RWPE2 (cell line): Measurements from ENCODE around the gene SERTM1.

Experiments used
- ATAC-seq: fragments of 200-7000 bp; cut with Tn5 transposase; 3 replicates; pipeline ENCODE4 v1.9.1; 2021; ENCODE audit warnings: low read depth
- DNase-seq: peaks from one replicate; pipeline ENCODE4 v3.0.0-alpha.2; 2020; ENCODE audit warnings: low spot score
- H3K27ac ChIP-seq: fragments of 450-650 bp; 2 replicates; pipeline ENCODE4 v1.5.1; 2017; ENCODE audit warnings: mild to moderate bottlenecking; ENCODE audit not compliant: poor library complexity, severe bottlenecking
- H3K27me3 ChIP-seq: fragments of 250-450 bp; sonication (Bioruptor Pico); 2 replicates; pipeline ENCODE4 v1.5.1; 2021; ENCODE audit warnings: mild to moderate bottlenecking, moderate library complexity; ENCODE audit not compliant: insufficient read depth, poor library complexity, severe bottlenecking
- H3K36me3 ChIP-seq: fragments of 250-450 bp; sonication (Bioruptor Pico); 2 replicates; pipeline ENCODE4 v1.5.1; 2020; ENCODE audit warnings: low read depth, mild to moderate bottlenecking, moderate library complexity
- H3K4me1 ChIP-seq: fragments of 250-450 bp; sonication (Bioruptor Pico); 2 replicates; pipeline ENCODE4 v1.5.1; 2021; ENCODE audit warnings: mild to moderate bottlenecking, moderate library complexity; ENCODE audit not compliant: insufficient read depth, poor library complexity, severe bottlenecking
- H3K4me3 ChIP-seq: fragments of 250-450 bp; sonication (Bioruptor Pico); 2 replicates; pipeline ENCODE4 v1.5.1; 2021; ENCODE audit warnings: mild to moderate bottlenecking, moderate library complexity; ENCODE audit not compliant: severe bottlenecking
- H3K9me3 ChIP-seq: fragments of 250-450 bp; sonication (Bioruptor Pico); 2 replicates; pipeline ENCODE4 v1.5.1; 2021; ENCODE audit warnings: mild to moderate bottlenecking, moderate library complexity; ENCODE audit not compliant: severe bottlenecking
- TF ChIP-seq, protein P1 (sequence below): fragments of 450-650 bp; IDR thresholded peaks from one replicate; pipeline ENCODE4 v1.5.1; 2017; ENCODE audit warnings: mild to moderate bottlenecking, moderate library complexity; ENCODE audit not compliant: poor library complexity, severe bottlenecking

SERTM1 gene

DNA sequence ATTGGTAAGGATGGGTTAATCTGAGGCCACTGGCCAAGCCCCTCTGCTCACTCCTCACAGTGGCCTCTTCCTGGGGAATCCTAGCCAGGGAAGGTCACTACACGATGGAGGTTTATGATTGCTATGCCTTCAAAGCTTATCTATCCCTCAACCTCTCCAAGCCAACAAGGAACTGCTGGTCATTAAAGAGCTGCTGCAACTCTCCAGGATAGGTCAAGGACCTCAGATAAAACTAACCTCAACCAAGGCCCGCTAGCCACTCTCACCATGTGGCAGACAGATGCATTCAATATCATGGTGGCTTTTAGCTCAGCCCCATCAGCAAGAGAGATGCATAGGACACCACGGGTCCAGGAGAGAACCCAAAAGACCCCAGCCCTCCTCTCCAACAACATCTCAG is 71.6 kb downstream of the SERTM1 start:
- Histone ChIP-seq H3K36me3 (no peaks in the 10 kb centered on the region), H3K4me3 (no peak overlapping the region), H3K27me3 (no peaks in the 10 kb centered on the region), H3K9me3 (no peaks in the 10 kb centered on the region), H3K4me1 (no peaks in the 10 kb centered on the region), H3K27ac (no peak overlapping the region)
- no peak for DNase-seq
- TF ChIP-seq, protein P1, sequence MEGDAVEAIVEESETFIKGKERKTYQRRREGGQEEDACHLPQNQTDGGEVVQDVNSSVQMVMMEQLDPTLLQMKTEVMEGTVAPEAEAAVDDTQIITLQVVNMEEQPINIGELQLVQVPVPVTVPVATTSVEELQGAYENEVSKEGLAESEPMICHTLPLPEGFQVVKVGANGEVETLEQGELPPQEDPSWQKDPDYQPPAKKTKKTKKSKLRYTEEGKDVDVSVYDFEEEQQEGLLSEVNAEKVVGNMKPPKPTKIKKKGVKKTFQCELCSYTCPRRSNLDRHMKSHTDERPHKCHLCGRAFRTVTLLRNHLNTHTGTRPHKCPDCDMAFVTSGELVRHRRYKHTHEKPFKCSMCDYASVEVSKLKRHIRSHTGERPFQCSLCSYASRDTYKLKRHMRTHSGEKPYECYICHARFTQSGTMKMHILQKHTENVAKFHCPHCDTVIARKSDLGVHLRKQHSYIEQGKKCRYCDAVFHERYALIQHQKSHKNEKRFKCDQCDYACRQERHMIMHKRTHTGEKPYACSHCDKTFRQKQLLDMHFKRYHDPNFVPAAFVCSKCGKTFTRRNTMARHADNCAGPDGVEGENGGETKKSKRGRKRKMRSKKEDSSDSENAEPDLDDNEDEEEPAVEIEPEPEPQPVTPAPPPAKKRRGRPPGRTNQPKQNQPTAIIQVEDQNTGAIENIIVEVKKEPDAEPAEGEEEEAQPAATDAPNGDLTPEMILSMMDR, result no peak
- ATAC-seq, result no peak

DNA sequence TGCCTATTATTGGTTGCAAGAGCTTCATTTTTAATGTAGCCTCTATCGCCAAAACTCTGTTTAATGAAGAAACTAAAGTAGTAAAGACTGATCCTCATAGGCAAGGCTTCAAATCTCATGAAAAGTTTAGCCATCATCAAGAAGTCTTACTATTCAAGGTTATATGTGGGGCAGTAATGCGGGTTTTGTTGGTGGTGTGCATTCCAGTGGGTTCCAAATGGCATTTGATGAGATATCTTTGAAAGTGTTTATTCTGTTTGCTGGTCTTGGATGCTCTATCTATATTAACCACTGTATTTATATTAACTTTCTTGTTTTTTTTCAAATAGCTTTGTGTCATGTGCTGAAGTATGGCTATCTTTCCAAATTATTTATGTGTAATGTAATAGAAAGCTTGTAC is 72.2 kb downstream of the SERTM1 start:
- ATAC-seq, result no peak
- H3K27me3 ChIP-seq, result no peaks in the 10 kb centered on the region
- no peak for DNase-seq

More for the DNA sequence above, 72.2 kb downstream of the SERTM1 start:
- Histone ChIP-seq H3K27ac (no peak overlapping the region), H3K4me1 (no peaks in the 10 kb centered on the region), H3K36me3 (no peaks in the 10 kb centered on the region), H3K4me3 (no peak overlapping the region), H3K9me3 (no peaks in the 10 kb centered on the region)
- TF ChIP-seq, protein P1, result no peak
